ENCODE measurements around the gene UBA1. TPM values are rescaled to one million over a fixed set of nuclear protein-coding genes. Genes with fewer than 3 reads are reported as not detected.

UBA1 gene
- total RNA-seq, 2 donors from 2014 or later, result 233 to 448 TPM

DNA sequence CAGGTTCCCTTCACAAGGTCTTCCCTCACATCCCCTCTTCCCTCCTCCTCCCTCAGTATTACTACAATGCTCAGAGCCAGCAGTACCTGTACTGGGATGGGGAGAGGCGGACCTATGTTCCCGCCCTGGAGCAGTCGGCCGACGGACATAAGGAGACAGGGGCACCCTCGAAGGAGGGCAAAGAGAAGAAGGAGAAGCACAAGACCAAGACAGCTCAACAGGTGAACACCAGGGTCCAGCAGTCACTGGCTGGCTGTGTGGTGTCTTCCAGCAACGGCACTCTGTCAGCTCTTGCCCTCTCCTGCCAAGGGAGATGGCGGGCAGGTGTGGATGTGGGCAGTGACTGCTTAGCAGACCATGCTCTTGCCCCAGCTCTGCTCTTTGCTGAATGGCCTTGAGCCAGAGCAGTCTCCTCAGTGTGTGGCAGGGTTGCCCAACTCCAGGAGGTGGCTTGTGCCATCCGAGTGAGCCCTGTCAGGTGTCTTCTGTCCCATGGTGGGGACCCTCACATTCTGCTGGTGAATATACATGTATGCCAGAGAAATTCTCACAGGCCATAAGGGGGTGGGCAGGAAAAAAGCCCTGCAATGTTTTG, 11.4 kb upstream of the UBA1 start:
- Histone ChIP-seq H3K9ac (ENCODE audit: extremely low read depth, low read length, poor library complexity, severe bottlenecking) (no peak overlapping the region), H3K4me3 (ENCODE audit: low read length) (no peak overlapping the region), H3K36me3 (ENCODE audit: control insufficient read depth, insufficient read depth, low read length) (peaks cover 11% of the 10 kb centered on the region), H3K27me3 (ENCODE audit: control insufficient read depth, insufficient read depth, low read length, poor library complexity, severe bottlenecking) (no peaks in the 10 kb centered on the region), H3K9me3 (ENCODE audit: control insufficient read depth, low read length) (no peaks in the 10 kb centered on the region), H3K4me1 (ENCODE audit: control insufficient read depth, insufficient read depth, low read length) (no peaks in the 10 kb centered on the region), H3K27ac (ENCODE audit: low read depth, low read length) (no peak overlapping the region)
- Mint-ChIP-seq H3K36me3 (ENCODE audit: low read depth) (peaks cover 42% of the 10 kb centered on the region), H3K4me3 (no peak overlapping the region), H3K27me3 (ENCODE audit: insufficient read depth) (peaks cover 3% of the 10 kb centered on the region), H3K9me3 (peaks cover 50% of the 10 kb centered on the region), H3K4me1 (no peaks in the 10 kb centered on the region), H3K27ac (no peak overlapping the region)
- TF ChIP-seq CTCF (conservative IDR thresholded peaks at IDR 0.05), result no peak
- WGBS, 2 experiments (ENCODE audit: insufficient coverage in 1 of 2, insufficient read length in 1 of 2), result 96 to 100% methylated on average over 1 to 9 of the region's 9 CpGs
- peak; percentile 23 for DNase-seq

DNA sequence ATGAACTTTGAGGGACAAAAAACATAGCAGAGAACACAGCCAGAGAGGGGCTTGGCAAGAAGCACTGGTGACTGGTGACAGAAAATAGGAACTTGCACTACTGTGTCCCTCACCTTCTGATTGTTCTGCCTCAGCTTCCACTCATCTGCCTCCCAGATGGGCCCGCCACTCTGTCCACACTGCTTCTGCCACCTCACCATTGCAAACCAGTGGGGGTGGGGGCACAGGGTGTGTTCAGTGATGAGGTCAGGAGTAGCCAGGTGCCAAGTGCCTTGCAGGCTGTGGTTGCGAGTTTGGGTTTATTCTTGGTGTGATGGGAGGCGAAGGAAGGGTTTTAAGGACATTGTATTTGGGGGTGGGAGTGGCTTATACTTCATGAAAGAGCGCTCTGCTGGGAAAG, 9.1 kb upstream of the UBA1 start:
- no peaks in the 10 kb centered on the region for H3K4me1 Mint-ChIP-seq
- DNase-seq, result no peak
- H3K36me3 Mint-ChIP-seq (ENCODE audit: low read depth), result peaks cover 29% of the 10 kb centered on the region
- Histone ChIP-seq H3K4me3 (ENCODE audit: low read length) (no peak overlapping the region), H3K4me1 (ENCODE audit: control insufficient read depth, insufficient read depth, low read length) (no peaks in the 10 kb centered on the region), H3K9ac (ENCODE audit: extremely low read depth, low read length, poor library complexity, severe bottlenecking) (no peak overlapping the region), H3K36me3 (ENCODE audit: control insufficient read depth, insufficient read depth, low read length) (peaks cover 11% of the 10 kb centered on the region), H3K27me3 (ENCODE audit: control insufficient read depth, insufficient read depth, low read length, poor library complexity, severe bottlenecking) (no peaks in the 10 kb centered on the region), H3K27ac (ENCODE audit: low read depth, low read length) (no peak overlapping the region), H3K9me3 (ENCODE audit: control insufficient read depth, low read length) (no peaks in the 10 kb centered on the region)
- no peak for TF ChIP-seq CTCF (conservative IDR thresholded peaks at IDR 0.05)
- H3K27ac Mint-ChIP-seq, result no peak overlapping the region
- peaks cover 36% of the 10 kb centered on the region for H3K9me3 Mint-ChIP-seq
- peaks cover 23% of the 10 kb centered on the region for H3K27me3 Mint-ChIP-seq (ENCODE audit: insufficient read depth)
- H3K4me3 Mint-ChIP-seq, result no peak overlapping the region
- 100% methylated on average over 3 of the region's 4 CpGs; no CpG with 5 or more reads in 1 of the 2 experiments for WGBS, 2 experiments (ENCODE audit: insufficient coverage in 1 of 2, insufficient read length in 1 of 2)

GRCh38 chrX:47185241-47185640, 8.4 kb upstream of the UBA1 start:
- no peak for DNase-seq
- Histone ChIP-seq H3K27me3 (ENCODE audit: control insufficient read depth, insufficient read depth, low read length, poor library complexity, severe bottlenecking) (no peaks in the 10 kb centered on the region), H3K9me3 (ENCODE audit: control insufficient read depth, low read length) (no peaks in the 10 kb centered on the region), H3K4me3 (ENCODE audit: low read length) (no peak overlapping the region), H3K4me1 (ENCODE audit: control insufficient read depth, insufficient read depth, low read length) (no peaks in the 10 kb centered on the region), H3K27ac (ENCODE audit: low read depth, low read length) (no peak overlapping the region), H3K36me3 (ENCODE audit: control insufficient read depth, insufficient read depth, low read length) (peaks cover 11% of the 10 kb centered on the region), H3K9ac (ENCODE audit: extremely low read depth, low read length, poor library complexity, severe bottlenecking) (no peak overlapping the region)
- no peak for TF ChIP-seq CTCF (conservative IDR thresholded peaks at IDR 0.05)
- Mint-ChIP-seq H3K36me3 (ENCODE audit: low read depth) (peaks cover 27% of the 10 kb centered on the region), H3K4me1 (no peaks in the 10 kb centered on the region), H3K27me3 (ENCODE audit: insufficient read depth) (peaks cover 27% of the 10 kb centered on the region), H3K27ac (no peak overlapping the region), H3K4me3 (no peak overlapping the region), H3K9me3 (peaks cover 35% of the 10 kb centered on the region)
- WGBS, 2 experiments (ENCODE audit: insufficient coverage in 1 of 2, insufficient read length in 1 of 2), result 92% methylated on average over 17 of the region's 17 CpGs; no CpG with 5 or more reads in 1 of the 2 experiments
